ENCODE results near the gene ZCCHC24. TPM values are rescaled to one million over a fixed set of nuclear protein-coding genes. Genes with fewer than 3 reads are reported as not detected.

Gene ZCCHC24
- total RNA-seq, 2 experiments from 2014 or later, result 0.98 to 2.2 TPM

DNA sequence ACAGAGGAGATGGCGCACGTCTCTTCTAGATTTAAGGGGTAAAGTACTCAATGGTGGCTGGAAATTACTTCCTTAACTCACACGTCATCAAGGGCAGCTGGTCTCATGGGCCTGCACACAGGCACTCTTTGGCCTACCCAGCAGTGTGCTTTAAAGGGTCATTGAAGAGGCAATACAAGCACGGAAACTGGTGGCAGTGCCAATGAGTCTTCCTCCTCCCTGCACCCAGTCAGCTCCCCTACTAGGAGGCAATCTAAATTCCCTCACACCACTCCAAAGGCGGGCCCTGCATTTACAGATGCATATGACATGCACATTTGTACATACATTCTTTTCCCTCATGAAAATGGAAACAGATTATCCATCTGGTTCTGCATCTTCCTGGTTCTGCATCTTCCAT is 50.8 kb downstream of the ZCCHC24 start:
- Histone ChIP-seq H3K4me2 (ENCODE audit: low read length) (no peak overlapping the region), H3K27ac (ENCODE audit: low read depth, low read length, poor library complexity, severe bottlenecking) (no peak overlapping the region), H3K9me2 (ENCODE audit: insufficient read depth, low read length) (no peaks in the 10 kb centered on the region), H3K4me1 (ENCODE audit: insufficient read depth, low read length, poor library complexity, severe bottlenecking) (no peaks in the 10 kb centered on the region), H3K4me3 (ENCODE audit: low read depth, low read length, poor library complexity, severe bottlenecking) (no peak overlapping the region), H2AFZ (ENCODE audit: low read length) (no peak overlapping the region), H3K79me2 (ENCODE audit: insufficient read depth, low read depth, low read length) (no peaks in the 10 kb centered on the region), H4K20me1 (ENCODE audit: insufficient read depth, low read length) (no peaks in the 10 kb centered on the region), H3K36me3 (ENCODE audit: insufficient read depth, low read length) (no peaks in the 10 kb centered on the region), H3K9me3 (ENCODE audit: low read length) (no peaks in the 10 kb centered on the region)
- DNase-seq (ENCODE audit: low spot score), result no peak
- TF ChIP-seq EZH2phosphoT487 (IDR thresholded peaks at IDR 0.05; ENCODE audit: borderline replicate concordance, low read depth, low read length), result no peak
- no TSS peak for BruUV-seq (replicated peaks)
- intact Hi-C loops (cut with micrococcal nuclease; ENCODE audit: unreplicated experiment), result no loop called here
- POLR2A ChIA-PET, result no interaction called here
- CTCF ChIA-PET (ENCODE audit: unreplicated experiment), result no interaction called here

DNA sequence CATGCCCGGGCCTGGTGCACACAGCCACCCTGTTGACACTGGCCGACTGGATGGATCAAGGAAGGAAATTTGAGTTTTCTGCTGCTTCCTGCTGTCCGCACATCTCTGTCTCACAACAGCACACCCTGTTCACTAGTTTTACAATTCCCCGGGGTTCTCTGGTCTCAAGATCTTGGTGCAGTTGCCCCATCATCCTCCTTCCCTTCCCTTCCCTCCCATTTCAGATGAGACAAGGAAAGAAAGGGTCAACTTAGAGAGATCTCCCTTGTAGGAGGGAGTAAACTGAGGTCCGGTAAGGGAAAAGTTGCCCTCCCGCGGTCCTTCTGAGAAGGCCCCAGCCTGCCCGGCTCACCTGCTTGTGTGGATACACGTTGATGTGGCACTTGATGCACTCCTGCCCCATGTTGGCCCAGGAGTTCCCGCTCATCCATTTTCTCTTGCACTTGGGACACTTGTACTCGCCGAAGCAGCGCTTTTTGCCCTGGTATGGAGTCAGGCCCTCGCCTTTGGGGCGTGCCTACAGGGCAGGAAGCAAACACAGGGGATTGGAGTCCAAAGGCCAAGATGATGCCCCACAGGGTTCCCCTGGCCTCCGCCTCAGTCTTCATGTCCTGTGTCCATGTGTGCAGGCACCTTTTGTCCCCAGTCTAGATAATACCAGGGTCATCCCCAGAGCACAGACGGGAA is 51.4 kb downstream of the ZCCHC24 start:
- BruUV-seq (replicated peaks), result no TSS peak
- no peak overlapping the region for H3K4me3 ChIP-seq (ENCODE audit: low read depth, low read length, poor library complexity, severe bottlenecking)
- no peaks in the 10 kb centered on the region for H3K36me3 ChIP-seq (ENCODE audit: insufficient read depth, low read length)
- POLR2A ChIA-PET, result interaction anchor here (0.8 kb wide), 1 partner anchor 62 kb away, joined by 6 read pairs; no protein-coding TSS in a partner anchor
- TF ChIP-seq EZH2phosphoT487 (IDR thresholded peaks at IDR 0.05; ENCODE audit: borderline replicate concordance, low read depth, low read length), result no peak
- TF ChIP-seq, protein P1, sequence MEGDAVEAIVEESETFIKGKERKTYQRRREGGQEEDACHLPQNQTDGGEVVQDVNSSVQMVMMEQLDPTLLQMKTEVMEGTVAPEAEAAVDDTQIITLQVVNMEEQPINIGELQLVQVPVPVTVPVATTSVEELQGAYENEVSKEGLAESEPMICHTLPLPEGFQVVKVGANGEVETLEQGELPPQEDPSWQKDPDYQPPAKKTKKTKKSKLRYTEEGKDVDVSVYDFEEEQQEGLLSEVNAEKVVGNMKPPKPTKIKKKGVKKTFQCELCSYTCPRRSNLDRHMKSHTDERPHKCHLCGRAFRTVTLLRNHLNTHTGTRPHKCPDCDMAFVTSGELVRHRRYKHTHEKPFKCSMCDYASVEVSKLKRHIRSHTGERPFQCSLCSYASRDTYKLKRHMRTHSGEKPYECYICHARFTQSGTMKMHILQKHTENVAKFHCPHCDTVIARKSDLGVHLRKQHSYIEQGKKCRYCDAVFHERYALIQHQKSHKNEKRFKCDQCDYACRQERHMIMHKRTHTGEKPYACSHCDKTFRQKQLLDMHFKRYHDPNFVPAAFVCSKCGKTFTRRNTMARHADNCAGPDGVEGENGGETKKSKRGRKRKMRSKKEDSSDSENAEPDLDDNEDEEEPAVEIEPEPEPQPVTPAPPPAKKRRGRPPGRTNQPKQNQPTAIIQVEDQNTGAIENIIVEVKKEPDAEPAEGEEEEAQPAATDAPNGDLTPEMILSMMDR (conservative IDR thresholded peaks at IDR 0.05; ENCODE audit: low read length), result no peak
- no peak for DNase-seq (ENCODE audit: low spot score)
- H3K27ac ChIP-seq (ENCODE audit: low read depth, low read length, poor library complexity, severe bottlenecking), result no peak overlapping the region
- no peak overlapping the region for H3K4me2 ChIP-seq (ENCODE audit: low read length)
- no peaks in the 10 kb centered on the region for H3K9me2 ChIP-seq (ENCODE audit: insufficient read depth, low read length)
- H4K20me1 ChIP-seq (ENCODE audit: insufficient read depth, low read length), result no peaks in the 10 kb centered on the region
- intact Hi-C loops (cut with micrococcal nuclease; ENCODE audit: unreplicated experiment), result no loop called here
- no peak overlapping the region for H2AFZ ChIP-seq (ENCODE audit: low read length)
- H3K4me1 ChIP-seq (ENCODE audit: insufficient read depth, low read length, poor library complexity, severe bottlenecking), result no peaks in the 10 kb centered on the region
- H3K79me2 ChIP-seq (ENCODE audit: insufficient read depth, low read depth, low read length), result no peaks in the 10 kb centered on the region
- CTCF ChIA-PET (ENCODE audit: unreplicated experiment), result no interaction called here
- no peaks in the 10 kb centered on the region for H3K9me3 ChIP-seq (ENCODE audit: low read length)

DNA sequence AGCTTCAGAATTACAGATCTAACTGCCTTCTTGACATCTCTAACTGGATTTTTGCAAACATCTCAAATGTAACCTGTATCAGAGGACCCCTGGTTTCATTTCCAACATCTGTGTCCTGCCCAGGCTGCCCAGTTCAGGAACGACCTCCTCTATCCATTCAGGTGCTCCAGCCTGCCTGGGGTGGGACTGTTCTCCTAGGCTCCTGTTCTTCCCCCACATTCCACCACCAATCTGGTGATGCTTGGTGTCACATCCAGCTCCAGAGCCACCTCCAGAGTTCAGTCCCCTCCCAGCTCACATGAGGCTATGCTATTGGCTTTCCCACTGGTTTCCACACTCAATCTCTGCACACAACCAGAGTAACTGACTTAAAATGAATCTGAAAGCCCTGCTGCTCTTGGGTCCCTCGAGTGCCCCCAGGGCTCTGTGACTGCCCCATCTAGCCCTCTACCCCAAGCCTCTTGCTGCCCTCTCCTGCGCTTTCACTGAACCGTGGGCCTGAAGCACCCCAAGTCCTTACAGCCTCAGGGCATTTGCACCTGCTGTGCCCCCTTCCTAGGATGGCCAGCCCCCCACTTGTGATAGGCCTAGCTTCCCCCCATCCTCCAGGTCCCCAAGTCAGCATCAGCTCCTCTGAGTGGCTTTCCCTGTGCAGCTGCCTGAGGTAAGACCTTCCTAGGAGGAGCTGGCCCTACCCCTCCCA is 52.1 kb downstream of the ZCCHC24 start:
- POLR2A ChIA-PET, result interaction anchor here (0.8 kb wide), 1 partner anchor 63 kb away, joined by 6 read pairs; no protein-coding TSS in a partner anchor
- intact Hi-C loops (cut with micrococcal nuclease; ENCODE audit: unreplicated experiment), result no loop called here
- BruUV-seq (replicated peaks), result no TSS peak
- no peaks in the 10 kb centered on the region for H3K79me2 ChIP-seq (ENCODE audit: insufficient read depth, low read depth, low read length)
- no peak for TF ChIP-seq EZH2phosphoT487 (IDR thresholded peaks at IDR 0.05; ENCODE audit: borderline replicate concordance, low read depth, low read length)
- TF ChIP-seq, protein P1 (conservative IDR thresholded peaks at IDR 0.05; ENCODE audit: low read length), result no peak
- H4K20me1 ChIP-seq (ENCODE audit: insufficient read depth, low read length), result no peaks in the 10 kb centered on the region
- CTCF ChIA-PET (ENCODE audit: unreplicated experiment), result no interaction called here
- no peak for DNase-seq (ENCODE audit: low spot score)
- H2AFZ ChIP-seq (ENCODE audit: low read length), result no peak overlapping the region
- no peaks in the 10 kb centered on the region for H3K36me3 ChIP-seq (ENCODE audit: insufficient read depth, low read length)
- no peaks in the 10 kb centered on the region for H3K9me3 ChIP-seq (ENCODE audit: low read length)
- no peak overlapping the region for H3K4me3 ChIP-seq (ENCODE audit: low read depth, low read length, poor library complexity, severe bottlenecking)
- no peak overlapping the region for H3K27ac ChIP-seq (ENCODE audit: low read depth, low read length, poor library complexity, severe bottlenecking)
- no peaks in the 10 kb centered on the region for H3K9me2 ChIP-seq (ENCODE audit: insufficient read depth, low read length)
- H3K4me1 ChIP-seq (ENCODE audit: insufficient read depth, low read length, poor library complexity, severe bottlenecking), result peaks cover 7% of the 10 kb centered on the region
- H3K4me2 ChIP-seq (ENCODE audit: low read length), result no peak overlapping the region

All from OCI-LY7 (cell line).